Forelimb muscle (tissue), 1 donor: ENCODE results near the gene MRPL12. TPM values are rescaled to one million over a fixed set of nuclear protein-coding genes. Genes with fewer than 3 reads are reported as not detected.

Experiments
- DNase-seq: peaks from one replicate; pipeline ENCODE4 v3.0.0-alpha.2; 2013; ENCODE audit warnings: low read depth
- polyA plus RNA-seq: library from polyadenylated mRNA; unstranded; fragments of 120-200 nt; gene quantifications from one replicate; pipeline ENCODE4 v1.2.1, GENCODE V29; 2013; ENCODE audit not compliant: insufficient read length

The MRPL12 gene
- polyA plus RNA-seq, 1 donor, result 54.9 TPM

DNA sequence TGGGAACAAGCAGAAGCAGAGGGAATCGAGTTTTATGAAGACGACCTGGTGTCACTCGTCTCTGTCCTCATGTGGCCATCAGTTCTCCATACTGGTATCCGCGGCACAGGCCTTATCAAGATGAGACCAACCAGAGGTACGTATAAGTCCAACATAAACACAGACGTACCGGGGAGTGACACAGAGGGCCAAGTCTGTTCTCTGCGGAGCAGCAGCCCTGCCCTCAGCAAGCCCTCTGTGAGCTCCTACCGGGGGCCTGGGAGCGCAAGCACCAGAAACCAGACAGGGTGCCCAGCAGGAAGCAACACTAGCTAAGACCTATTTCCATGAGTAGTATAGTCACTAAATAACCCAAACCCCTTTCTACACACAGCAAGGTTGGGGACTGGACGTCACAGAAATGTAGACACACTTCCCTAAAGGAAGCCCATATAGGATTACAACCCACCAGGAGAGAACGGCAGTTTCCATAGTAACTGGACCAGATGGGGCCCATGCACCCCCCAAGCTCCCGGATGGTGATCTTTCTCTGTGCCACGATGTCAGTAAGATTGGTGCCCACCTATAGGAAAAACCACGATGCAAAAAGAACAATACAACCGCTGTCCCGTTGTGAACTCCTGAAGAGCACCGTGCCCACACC, 20.5 kb upstream of the MRPL12 start:
- DNase-seq, result no peak

GRCh38 chr17:81683208-81683583, 20.0 kb upstream of the MRPL12 start:
- DNase-seq, result no peak

- peak; percentile 98 for DNase-seq
Observed at GRCh38 chr17:81683584-81684441, 19.4 kb upstream of the MRPL12 start, which contains the start of the genes ARL16 and HGS. TSS of gene ARL16 (minus strand) at chr17:81683797. CDS start at chr17:81683753, 44 bp downstream. TSS of gene HGS (plus strand) at chr17:81684011. CDS start at chr17:81684067, 56 bp downstream.

DNA sequence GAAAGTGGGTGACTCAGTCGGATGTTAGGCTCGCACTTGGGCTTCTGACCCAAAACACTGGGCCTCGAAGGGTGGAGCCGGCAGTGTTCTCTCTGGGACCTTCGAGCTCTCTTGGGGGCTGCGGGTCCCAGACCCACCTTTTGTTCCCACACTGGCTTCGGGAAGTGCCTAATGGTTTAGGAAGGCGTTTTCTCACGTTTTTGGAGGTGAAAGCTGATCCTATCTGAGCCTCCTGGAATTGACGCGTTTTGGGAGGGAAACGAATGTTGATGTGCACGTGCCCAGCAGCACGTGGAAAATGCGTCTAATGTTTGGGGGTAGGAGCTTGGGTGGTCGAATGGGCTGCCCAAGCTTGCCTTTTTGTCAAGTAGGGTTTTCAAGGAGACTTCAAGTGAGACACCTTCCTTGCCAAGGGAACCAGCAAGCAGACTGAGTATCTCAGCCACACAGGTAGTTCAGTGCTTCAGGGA, 18.7 kb upstream of the MRPL12 start:
- DNase-seq, result no peak

DNA sequence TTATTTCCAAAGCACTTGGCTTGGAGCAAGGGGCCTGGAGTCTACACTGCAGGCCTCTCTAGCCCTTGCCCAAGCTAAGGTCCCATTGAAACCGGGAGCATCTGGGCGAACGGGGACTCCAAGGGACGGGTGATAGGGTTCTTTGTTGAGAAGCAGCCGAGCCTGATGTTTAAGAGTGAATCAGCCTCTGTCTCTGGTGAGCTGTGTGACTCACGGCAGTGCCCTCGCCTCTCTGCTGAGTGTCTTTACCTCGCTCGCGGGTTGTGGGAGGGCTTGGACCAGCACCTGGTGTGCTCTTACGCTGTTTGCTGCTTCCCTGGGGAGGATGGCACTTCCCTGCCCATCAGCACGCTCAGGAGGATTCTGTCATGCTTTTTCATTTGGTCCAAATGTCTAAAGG, 18.1 kb upstream of the MRPL12 start:
- DNase-seq, result no peak

DNA sequence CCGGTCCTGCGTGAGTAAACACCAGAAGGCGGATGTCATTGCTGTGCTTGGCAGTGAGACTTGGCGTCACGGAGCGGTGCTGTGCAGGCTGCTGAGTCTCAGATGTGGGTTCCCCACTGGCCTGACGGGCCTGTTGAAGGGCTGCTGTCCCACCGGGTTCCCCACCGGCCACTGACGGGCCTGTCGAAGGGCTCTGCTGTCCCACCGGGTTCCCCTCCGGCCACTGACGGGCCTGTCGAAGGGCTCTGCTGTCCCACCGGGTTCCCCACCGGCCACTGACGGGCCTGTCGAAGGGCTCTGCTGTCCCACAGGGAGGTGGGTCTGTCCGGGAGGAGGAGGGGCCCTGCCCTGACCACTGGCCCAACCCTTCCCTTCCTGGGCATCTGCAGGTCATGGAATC, 16.6 kb upstream of the MRPL12 start:
- DNase-seq, result no peak

DNA sequence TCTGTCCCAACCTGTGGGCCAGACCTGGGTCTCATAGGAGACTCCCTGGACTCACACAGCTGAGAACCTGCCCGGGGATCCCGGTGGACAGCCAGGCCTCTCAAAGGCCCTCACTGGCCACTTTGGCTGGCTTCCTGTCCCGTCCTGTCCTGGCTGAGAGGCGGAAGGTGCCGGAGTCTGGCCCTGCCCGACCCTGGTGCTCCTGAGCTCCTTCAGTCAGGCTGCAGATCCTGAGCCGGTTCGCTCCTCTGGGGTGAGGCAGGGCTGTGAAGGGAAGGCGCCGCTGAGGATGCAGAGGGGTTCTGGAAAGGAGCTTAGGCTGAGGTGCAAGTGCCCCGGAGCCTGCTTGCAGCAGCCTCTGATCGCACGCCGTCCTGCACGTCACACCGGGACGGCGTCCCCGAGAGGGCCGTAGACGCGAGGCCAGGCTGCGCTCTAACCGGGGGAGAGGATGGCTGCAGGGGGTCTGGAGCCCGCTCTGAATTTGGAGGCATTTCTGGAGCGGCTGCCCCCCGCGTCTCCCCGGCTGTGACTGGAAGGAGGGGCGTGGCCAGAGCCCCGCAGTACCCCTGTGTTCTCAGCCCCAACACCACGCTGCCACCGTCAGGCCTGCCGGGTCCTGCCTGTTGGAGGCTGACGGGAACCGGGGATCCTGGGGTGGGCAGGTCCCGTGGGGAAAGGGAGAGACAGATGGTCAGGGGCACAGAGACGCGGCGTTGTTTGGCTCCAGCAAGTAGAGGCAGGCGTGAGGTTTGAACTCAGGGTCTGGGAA, 15.2 kb upstream of the MRPL12 start:
- DNase-seq, result no peak

DNA sequence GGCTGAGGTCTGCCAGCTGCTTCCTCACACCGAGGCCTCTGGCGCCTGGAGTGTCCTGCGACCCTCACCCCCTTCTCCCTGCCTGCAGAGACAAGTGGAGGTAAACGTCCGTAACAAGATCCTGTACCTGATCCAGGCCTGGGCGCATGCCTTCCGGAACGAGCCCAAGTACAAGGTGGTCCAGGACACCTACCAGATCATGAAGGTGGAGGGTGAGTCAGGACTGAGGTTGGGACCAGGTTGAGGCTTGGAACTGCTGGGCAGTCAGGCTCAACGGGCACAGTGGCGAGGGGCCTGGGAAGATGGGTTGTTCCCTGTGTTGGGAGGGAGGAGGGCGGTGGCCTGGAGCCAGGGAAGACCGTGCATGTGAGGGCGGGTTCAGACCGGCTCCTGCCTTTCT, 14.6 kb upstream of the MRPL12 start:
- no peak for DNase-seq

- no peak for DNase-seq
Observed at GRCh38 chr17:81690066-81690465, 13.1 kb upstream of the MRPL12 start.

GRCh38 chr17:81690549-81690948, 12.6 kb upstream of the MRPL12 start:
- DNase-seq, result no peak

DNA sequence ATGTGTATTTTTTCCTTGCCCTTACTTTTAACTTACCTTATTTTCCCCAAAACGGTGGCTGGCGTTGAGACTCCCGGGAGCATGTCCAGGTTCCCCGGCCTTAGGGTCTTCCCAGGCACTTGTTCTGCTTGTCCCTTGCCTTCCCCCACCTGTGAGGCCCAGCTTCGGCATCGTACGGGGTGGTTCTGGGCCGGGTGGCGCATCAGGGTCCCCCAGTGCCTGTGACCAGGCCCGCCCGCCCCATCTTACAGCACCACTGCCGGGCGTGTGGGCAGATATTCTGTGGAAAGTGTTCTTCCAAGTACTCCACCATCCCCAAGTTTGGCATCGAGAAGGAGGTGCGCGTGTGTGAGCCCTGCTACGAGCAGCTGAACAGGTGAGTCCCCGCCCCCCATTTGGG, 12.0 kb upstream of the MRPL12 start:
- DNase-seq, result no peak

DNA sequence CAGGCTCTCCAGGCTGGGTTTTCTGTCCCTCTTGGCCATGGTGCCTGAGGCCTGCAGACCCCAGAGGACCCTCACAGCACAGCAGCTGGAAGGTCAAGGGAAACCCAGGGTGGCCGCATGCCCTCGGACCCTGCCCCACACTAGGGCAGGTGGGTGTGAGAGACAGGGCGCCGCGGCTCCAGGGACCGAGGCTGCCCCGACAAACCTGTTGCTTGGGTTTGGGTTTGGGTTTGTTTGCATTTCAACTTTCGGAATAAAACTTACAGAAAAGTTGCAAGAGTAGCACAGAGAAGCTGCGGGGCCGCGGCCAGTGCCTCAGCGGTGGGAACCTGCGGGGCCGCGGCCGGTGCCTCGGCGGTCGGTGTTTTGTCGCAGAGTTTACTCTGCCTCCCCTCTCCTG, 11.6 kb upstream of the MRPL12 start:
- no peak for DNase-seq

- DNase-seq, result no peak
Observed at GRCh38 chr17:81693509-81694210, 9.5 kb upstream of the MRPL12 start.

- no peak for DNase-seq
Observed at GRCh38 chr17:81694810-81695209, 8.4 kb upstream of the MRPL12 start.

DNA sequence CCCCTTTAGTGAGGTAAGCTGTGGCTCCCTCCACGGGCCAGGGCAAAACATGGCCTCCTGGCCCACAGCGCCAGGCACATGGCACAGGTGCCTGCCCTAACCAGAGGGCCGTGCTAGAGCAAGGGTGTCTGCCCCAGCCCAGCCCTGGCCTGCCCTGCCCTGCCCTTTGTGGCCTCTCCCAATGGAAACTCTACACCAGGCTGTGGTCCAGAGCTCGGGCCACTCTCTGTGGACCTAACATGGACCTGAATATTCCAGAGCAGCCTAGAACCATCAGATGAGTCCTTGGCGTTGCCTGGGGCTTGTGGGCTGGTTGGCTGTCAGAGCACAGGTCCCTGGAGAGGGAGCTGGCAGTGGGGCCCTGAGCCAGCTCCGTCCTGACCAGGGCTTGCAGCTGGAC, 8.0 kb upstream of the MRPL12 start:
- no peak for DNase-seq

DNA sequence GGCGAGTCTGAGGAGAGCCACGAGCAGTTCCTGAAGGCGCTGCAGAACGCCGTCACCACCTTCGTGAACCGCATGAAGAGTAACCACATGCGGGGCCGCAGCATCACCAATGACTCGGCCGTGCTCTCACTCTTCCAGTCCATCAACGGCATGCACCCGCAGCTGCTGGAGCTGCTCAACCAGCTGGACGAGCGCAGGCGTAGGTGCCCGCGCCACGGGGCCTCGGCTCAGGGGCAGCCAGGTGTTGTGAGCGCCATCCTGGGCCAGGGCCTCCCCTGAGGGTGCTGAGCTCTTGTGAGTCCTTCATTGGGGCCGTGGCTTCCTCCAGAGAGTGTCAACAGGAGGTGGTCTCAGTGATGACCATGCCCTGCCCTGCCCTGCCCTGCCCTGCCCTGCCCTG, 7.4 kb upstream of the MRPL12 start:
- DNase-seq, result no peak

GRCh38 chr17:81696218-81696941, 6.8 kb upstream of the MRPL12 start:
- no peak for DNase-seq

- DNase-seq, result no peak
Observed at GRCh38 chr17:81697261-81698044, 5.7 kb upstream of the MRPL12 start.

DNA sequence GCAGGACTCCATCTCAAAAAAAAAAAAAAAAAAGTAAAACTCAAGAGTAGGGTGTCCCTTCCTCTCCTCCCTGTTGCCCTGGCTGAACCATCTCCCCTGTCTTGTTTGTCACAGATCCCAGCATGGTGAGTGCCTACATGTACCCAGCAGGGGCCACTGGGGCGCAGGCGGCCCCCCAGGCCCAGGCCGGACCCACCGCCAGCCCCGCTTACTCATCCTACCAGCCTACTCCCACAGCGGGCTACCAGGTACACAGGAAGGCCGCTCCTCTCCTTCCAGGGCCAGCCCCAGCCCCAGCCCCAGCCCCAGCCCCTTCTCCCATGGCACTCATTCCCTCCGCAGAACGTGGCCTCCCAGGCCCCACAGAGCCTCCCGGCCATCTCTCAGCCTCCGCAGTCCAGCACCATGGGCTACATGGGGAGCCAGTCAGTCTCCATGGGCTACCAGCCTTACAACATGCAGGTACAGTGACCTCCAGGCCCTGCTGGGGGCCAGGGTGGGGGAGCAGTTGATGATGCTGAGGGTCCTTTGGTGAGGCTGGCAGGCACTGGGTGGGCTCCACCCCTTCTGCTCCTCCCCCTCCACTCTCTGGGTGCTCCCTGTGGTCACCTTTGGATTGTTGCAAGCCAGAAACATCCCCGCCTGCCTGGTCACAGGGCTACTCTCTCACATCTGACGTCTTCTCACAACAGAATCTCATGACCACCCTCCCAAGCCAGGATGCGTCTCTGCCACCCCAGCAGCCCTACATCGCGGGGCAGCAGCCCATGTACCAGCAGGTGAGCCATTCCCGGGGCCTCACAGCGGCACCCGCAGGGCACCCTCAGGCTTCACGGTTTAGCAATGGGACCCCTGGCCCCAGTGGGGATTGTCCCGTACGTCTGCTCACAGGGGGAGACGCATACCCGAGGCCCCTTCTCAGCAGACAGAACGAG, 2.5 kb upstream of the MRPL12 start:
- DNase-seq, result no peak
